G401 (cell line): Measurements from ENCODE around the gene TCF7L2. TPM values are rescaled to one million over a fixed set of nuclear protein-coding genes. Genes with fewer than 3 reads are reported as not detected.

Experiments used
- DNase-seq: peaks from one replicate; pipeline ENCODE4 v3.0.0-alpha.2; 2015; ENCODE audit warnings: low spot score
- in situ Hi-C: cut with HindIII; loops from 2 replicates; pipeline ENCODE4 v1.10.0; 2016; ENCODE audit warnings: low sequenced_read_pairs, mixed read lengths
- total RNA-seq: library from RNA; depleted of rRNA; stranded (reverse); fragments of >200 nt; shearing (Covaris generic); gene quantifications from 2 replicates; pipeline ENCODE4 v1.2.3, GENCODE V29; 2014; rRNA removed

Gene TCF7L2
- total RNA-seq, result 0.06 and 0.88 TPM in 2 replicates

DNA sequence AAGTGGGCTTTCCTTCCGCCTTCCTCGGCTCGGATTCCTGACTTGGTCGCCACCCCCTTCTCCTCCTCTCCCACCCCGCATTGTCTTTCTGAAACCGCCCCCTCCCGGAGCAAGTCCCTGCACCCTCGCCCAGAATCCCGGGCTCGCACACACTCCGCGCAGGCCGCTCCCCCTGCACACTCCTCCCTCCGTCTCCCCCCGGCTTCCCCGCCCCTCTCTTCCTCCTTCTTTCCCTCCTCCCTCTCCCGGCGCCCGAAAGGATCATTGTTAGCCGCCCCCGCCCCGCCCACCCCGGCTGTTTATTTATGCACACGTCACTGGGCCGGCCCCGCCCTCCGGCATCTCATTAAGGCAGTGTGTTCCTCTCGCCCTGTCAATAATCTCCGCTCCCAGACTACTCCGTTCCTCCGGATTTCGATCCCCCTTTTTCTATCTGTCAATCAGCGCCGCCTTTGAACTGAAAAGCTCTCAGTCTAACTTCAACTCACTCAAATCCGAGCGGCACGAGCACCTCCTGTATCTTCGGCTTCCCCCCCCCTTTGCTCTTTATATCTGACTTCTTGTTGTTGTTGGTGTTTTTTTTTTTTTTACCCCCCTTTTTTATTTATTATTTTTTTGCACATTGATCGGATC lies at the start of gene TCF7L2:
Gene TCF7L2 (plus strand): TSS at position 373 of the 633 bp plus-strand sequence. CDS start 510 bp downstream, outside the sequence.
- DNase-seq, result peak; percentile 78
- in situ Hi-C loops, result no loop called here

GRCh38 chr10:112902730-112903129 lies 47.3 kb upstream of the TCF7L2 start:
- in situ Hi-C loops, result no loop called here
- DNase-seq, result no peak

DNA sequence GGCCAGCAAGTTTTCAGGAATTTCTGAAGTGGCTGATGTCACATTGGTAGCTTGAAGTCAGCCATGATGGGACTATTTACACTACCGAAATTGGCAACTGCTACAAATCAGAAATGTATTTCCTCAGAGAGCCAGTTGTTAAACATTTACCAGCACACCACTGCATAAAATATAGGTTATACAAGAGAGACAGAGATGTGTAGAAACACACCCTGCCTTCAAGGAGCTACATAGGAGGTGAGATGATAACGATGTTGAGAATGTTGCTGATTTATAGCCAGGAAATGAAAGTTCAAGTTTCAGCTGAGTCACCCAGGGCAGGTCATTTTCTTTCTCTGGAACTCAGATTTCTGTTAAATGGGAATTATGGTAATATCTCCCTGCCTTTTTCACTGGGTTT lies 46.0 kb upstream of the TCF7L2 start:
- no peak for DNase-seq
- in situ Hi-C loops, result no loop called here

GRCh38 chr10:112906945-112907344 lies 43.1 kb upstream of the TCF7L2 start:
- in situ Hi-C loops, result no loop called here
- no peak for DNase-seq

GRCh38 chr10:112907893-112908292 lies 42.2 kb upstream of the TCF7L2 start:
- in situ Hi-C loops, result no loop called here
- no peak for DNase-seq

- in situ Hi-C loops, result no loop called here
- DNase-seq, result no peak
Measured at GRCh38 chr10:112911206-112911605, 38.8 kb upstream of the TCF7L2 start.

GRCh38 chr10:112912410-112912928 lies 37.6 kb upstream of the TCF7L2 start:
- no peak for DNase-seq
- in situ Hi-C loops, result no loop called here

GRCh38 chr10:112913255-112913654 lies 36.8 kb upstream of the TCF7L2 start:
- DNase-seq, result no peak
- in situ Hi-C loops, result no loop called here

DNA sequence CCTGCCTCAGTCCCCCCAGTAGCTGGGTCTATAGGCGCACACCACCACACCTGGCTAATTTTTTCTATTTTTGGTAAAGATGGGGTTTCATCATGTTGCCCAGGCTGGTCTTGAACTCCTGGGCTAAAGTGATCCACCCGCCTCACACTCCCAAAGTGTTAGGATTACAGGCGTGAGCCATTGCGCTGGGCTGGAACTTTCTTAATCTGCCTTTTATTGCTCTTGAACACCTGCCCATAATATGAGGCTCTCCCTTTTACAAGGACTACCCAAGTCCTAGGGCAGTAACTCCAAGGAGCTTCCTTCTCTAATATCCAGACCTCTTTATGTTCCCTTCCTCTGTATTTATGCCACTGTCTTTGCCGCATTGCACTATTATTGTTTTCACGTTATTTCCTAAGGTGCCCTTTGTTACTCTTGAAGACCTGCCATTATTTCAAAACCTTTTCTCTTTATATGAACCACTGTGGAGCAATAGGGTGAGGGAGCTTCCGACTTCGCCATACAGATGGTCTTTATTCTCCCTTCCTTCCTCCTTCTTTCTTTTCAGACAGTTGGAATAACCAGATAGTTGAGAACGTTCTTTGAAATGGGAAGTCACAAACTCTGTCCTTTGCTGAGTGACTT lies 36.3 kb upstream of the TCF7L2 start:
- in situ Hi-C loops, result no loop called here
- no peak for DNase-seq

DNA sequence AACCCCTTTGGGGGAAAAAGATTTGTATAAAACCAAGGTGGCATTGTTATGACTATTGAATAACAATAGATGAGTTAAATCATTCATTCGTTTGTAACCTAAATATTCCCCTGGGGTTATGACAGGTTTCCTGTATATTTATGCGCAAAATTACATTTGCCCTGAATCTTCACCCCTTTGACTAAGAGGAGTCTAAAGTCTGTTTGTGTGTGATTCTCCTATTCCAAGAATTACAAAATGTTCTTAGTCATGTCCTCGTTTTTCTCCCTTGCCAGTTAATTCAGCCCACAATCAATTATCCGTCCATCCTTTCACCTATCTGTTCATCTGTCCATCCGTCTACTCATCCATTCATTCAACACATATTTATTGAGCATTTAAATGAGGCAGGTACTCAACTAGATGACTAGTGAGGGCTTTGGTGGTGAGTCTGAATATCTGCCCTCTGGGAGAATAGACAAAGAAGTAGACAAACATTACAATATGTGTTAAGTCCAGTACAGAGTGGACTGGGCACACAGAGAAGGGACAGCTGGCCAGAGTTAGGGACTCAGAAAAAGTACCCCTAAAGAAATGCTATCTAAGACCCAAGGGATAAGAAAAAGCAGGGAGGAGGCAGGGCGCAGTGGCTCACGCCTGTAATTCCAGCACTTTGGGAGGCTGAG lies 35.6 kb upstream of the TCF7L2 start:
- in situ Hi-C loops, result no loop called here
- no peak for DNase-seq

- in situ Hi-C loops, result no loop called here
- no peak for DNase-seq
Measured at GRCh38 chr10:112915590-112916572, 34.2 kb upstream of the TCF7L2 start.

DNA sequence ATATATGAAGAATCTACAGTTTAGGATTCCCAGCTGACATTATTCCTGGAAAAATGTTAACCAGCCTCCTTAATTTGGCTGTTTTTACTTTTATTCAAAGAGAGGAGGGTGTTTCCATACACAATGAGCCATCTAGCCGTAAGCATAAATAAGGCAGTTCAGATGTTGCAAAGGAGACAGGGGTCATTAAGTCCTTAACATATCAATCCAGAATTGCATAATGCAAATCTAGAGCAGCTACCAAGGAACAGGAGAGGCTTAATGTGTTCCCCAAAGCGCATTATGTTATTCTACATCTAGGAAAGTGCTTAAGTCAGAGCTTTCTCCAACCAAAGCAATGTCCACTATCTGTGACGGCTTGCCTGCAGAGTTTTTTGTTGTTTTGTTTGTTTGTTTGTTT lies 32.4 kb upstream of the TCF7L2 start:
- in situ Hi-C loops, result no loop called here
- DNase-seq, result no peak

GRCh38 chr10:112918771-112919170 lies 31.3 kb upstream of the TCF7L2 start:
- in situ Hi-C loops, result no loop called here
- DNase-seq, result no peak

DNA sequence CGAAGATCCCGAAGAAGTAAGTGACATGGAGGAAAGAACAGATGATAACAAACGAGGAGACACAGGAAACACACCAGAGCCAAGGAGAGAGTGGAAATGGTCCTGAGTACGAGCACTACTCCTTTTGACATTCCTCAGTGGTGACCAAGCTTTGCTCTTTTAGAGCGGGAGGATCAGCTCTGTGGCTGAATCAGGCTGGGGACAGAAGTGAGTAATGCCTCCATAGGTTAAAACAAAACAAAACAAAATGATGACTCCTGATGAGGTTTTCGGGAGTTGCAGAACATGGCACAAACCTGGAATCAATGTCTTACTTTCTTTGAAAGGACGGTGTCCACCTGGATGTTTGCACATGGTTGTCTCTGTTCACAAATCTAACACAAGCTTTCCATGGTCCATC lies 30.3 kb upstream of the TCF7L2 start:
- no peak for DNase-seq

GRCh38 chr10:112926906-112927688 lies 22.9 kb upstream of the TCF7L2 start:
- in situ Hi-C loops, result no loop called here
- no peak for DNase-seq

More for the DNA sequence above, 30.3 kb upstream of the TCF7L2 start:
- in situ Hi-C loops, result no loop called here

DNA sequence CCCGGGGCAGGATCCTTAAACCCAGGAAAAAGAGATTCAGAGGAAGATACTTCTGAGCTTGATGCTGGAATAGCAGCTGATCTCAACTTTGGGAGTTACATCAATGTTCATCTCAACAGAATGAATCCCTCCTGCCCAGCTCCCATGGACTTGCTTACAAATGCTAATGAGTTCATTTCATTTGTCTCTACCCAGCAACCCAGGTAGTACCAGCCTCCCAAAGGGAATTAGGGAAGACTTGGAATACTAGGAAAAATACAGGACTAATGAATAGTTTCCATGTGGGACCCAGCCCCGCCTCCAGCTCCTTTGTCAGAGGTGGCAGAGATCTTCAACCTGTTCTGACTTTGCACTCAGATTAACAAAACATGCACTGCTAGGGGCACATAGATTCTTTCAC lies 22.1 kb upstream of the TCF7L2 start:
- in situ Hi-C loops, result no loop called here
- DNase-seq, result no peak

DNA sequence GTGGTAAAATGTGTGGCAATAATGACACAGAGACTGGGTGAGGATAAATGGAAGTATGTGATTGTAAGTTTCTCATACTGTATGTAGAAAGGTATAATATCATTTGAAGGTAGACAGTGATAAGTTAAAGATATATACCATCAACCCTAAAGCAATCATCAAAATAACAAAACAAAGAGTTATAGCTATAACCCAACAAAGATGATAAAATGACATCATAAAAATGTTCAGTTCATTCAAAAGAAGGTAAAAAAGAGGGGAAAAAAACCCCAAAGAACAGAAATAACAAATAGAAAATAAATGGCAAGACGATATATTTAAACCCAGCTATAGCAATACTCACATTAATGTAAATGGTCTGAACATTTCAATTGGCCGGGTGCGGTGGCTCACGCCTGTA lies 17.4 kb upstream of the TCF7L2 start:
- in situ Hi-C loops, result no loop called here
- no peak for DNase-seq

DNA sequence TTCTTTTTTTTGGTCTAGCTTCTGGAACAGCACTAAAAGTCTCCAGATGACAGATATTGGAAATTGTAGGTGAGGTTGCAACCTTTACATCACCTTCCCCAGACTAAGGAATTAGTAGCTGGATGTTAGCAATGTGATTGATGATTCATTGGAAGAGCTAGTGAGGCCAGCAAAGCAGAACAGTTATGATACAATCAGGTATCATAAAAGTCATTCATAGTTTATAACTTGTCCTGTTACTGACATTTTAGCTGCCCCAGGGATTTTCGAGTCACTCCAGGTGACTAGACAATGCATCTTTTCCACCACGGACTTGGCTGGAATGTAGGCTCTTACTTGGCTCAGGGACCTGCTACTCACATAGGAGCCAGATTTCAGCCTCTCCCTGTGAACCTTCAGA lies 15.9 kb upstream of the TCF7L2 start:
- DNase-seq, result no peak
- in situ Hi-C loops, result no loop called here
